Neural crest cell (in vitro differentiated cells): ENCODE results near the gene LRRC70. TPM values are rescaled to one million over a fixed set of nuclear protein-coding genes. Genes with fewer than 3 reads are reported as not detected.

Experiments
- DNase-seq: peaks from one replicate; pipeline ENCODE4 v3.0.0; 2021; ENCODE audit warnings: low read depth, mixed read lengths, low spot score
- H3K27ac Mint-ChIP-seq: one replicate; pipeline ENCODE4 v1.8.0; 2021; ENCODE audit warnings: mild to moderate bottlenecking, mixed read lengths; ENCODE audit not compliant: unreplicated experiment
- H3K27me3 Mint-ChIP-seq: 2 replicates; pipeline ENCODE4 v1.8.0; 2021; ENCODE audit warnings: low read depth, mild to moderate bottlenecking, mixed read lengths
- H3K36me3 Mint-ChIP-seq: 2 replicates; pipeline ENCODE4 v1.8.0; 2021; ENCODE audit warnings: low read depth, mild to moderate bottlenecking, mixed read lengths
- H3K4me1 Mint-ChIP-seq: 2 replicates; pipeline ENCODE4 v1.8.0; 2021; ENCODE audit warnings: mixed read lengths
- H3K4me3 Mint-ChIP-seq: one replicate; pipeline ENCODE4 v1.8.0; 2021; ENCODE audit warnings: mild to moderate bottlenecking, mixed read lengths
- H3K9me3 Mint-ChIP-seq: 2 replicates; pipeline ENCODE4 v1.8.0; 2021; ENCODE audit warnings: mixed read lengths
- CTCF ChIP-seq: fragments of 200-600 bp; sonication (generic); conservative IDR thresholded peaks from 2 replicates; pipeline ENCODE4 v1.5.0; 2021; ENCODE audit warnings: antibody characterized with exemption, mild to moderate bottlenecking
- total RNA-seq: library from RNA; stranded (reverse); gene quantifications from 2 replicates; pipeline ENCODE4 v1.2.1, GENCODE V29; 2021

LRRC70 gene
- total RNA-seq, 1 donor from 2014 or later: 0.19 TPM

DNA sequence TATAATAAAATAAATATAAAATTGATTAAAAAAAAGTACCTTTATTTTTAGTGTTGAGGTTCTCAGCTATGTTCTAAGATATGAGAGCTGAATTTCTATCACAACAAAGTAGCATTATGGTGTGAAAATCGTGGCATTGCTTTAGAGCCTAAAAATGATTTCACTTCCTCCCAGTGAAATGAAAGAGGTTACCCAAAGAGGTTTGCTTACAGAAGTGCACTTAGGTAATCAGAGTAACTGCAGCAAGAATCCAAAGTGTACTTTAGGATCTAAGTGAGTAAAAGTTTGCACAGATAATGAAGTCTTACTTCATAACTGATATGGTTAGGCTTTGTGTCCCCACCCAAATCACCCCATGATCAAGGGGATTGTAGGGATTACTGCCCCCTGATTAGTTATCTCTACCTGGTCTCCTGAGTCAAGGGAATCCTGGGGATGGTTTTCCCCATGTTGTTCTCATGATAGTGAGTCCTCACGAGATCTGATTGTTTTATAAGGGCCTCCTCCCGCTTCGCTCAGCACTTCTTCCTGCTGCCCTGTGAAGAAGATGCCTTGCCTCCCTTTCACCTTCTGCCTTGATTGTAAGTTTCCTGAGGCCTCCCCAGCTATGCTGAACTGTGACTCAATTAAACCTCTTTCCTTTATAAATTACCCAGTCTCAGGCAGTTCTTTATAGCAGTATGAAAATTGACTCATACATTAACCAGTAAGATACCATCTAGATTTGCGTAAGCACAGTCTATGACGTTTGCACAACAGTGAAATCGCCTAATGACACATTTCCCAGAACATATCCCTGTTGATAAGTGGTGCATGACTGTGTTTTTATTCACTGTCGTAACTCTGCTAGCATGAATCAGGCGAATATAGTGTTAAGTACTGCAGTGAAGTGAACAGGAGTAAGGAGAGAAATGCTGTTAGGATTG is 40.3 kb upstream of the LRRC70 start:
- H3K4me3 Mint-ChIP-seq: no peak overlapping the region
- H3K4me1 Mint-ChIP-seq: no peaks in the 10 kb centered on the region
- no peak for TF ChIP-seq CTCF
- no peak for DNase-seq
- peaks cover 4% of the 10 kb centered on the region for H3K36me3 Mint-ChIP-seq
- no peak overlapping the region for H3K27ac Mint-ChIP-seq
- no peaks in the 10 kb centered on the region for H3K9me3 Mint-ChIP-seq
- H3K27me3 Mint-ChIP-seq: no peaks in the 10 kb centered on the region

- Mint-ChIP-seq H3K4me1 (no peaks in the 10 kb centered on the region), H3K9me3 (peaks cover 5% of the 10 kb centered on the region), H3K27ac (no peak overlapping the region), H3K27me3 (no peaks in the 10 kb centered on the region), H3K4me3 (no peak overlapping the region), H3K36me3 (peaks cover 25% of the 10 kb centered on the region)
- TF ChIP-seq CTCF: no peak
- DNase-seq: no peak
Observed at GRCh38 chr5:62542720-62543119, 35.9 kb upstream of the LRRC70 start.

GRCh38 chr5:62547945-62548630 is 30.5 kb upstream of the LRRC70 start:
- Mint-ChIP-seq H3K27ac (no peak overlapping the region), H3K27me3 (no peaks in the 10 kb centered on the region), H3K4me1 (no peaks in the 10 kb centered on the region), H3K9me3 (peaks cover 5% of the 10 kb centered on the region), H3K4me3 (no peak overlapping the region), H3K36me3 (peaks cover 26% of the 10 kb centered on the region)
- no peak for TF ChIP-seq CTCF
- DNase-seq: no peak

GRCh38 chr5:62550103-62550502 is 28.5 kb upstream of the LRRC70 start:
- Mint-ChIP-seq H3K27ac (no peak overlapping the region), H3K4me3 (no peak overlapping the region), H3K27me3 (no peaks in the 10 kb centered on the region), H3K4me1 (no peaks in the 10 kb centered on the region), H3K9me3 (no peaks in the 10 kb centered on the region), H3K36me3 (peaks cover 12% of the 10 kb centered on the region)
- DNase-seq: no peak
- TF ChIP-seq CTCF: no peak

DNA sequence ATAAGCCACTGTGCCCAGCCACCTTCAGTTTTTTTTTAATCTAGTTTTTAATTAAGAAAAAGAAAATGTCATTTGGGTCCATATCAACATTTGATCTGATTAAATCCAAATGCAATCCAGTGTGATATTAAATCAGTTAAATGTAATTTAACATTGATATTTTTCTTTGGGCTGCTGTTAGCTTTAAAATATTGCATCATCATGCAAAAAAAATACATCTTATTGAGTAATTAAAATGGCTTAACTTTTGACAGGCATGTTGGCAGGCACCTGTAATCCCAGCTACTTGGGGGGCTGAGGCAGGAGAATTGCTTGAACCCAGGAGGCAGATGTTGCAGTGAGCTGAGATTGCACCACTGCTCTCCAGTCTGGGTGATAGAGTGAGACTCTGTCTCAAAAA is 22.7 kb upstream of the LRRC70 start:
- Mint-ChIP-seq H3K27ac (peak overlapping the region; percentile 27), H3K27me3 (no peaks in the 10 kb centered on the region), H3K36me3 (peaks cover 14% of the 10 kb centered on the region), H3K4me3 (no peak overlapping the region), H3K9me3 (no peaks in the 10 kb centered on the region), H3K4me1 (no peaks in the 10 kb centered on the region)
- no peak for TF ChIP-seq CTCF
- DNase-seq: no peak
